Measurements from ENCODE around the gene MTX2. TPM values are rescaled to one million over a fixed set of nuclear protein-coding genes. Genes with fewer than 3 reads are reported as not detected.

Gene MTX2
- total RNA-seq, 1 donor = 13.0 TPM

DNA sequence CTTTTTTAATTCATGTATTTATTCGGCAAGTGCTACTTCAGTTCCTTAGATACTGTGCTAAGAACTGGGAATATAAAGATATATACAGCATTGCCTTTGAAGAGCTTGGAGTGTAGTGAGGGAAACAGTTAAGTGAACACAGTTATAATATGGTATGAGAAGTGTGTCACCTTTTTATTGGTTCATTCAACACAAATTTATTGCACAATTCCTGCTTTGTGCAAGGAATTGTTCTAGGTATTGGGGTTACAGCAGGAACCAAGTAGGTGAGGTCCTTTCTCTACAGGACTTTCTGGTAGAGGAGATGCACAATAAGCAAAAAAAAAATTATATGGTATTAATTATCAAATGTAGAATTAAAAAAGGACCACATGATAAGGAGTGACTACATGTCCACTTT is 65.5 kb downstream of the MTX2 start:
- Histone ChIP-seq H3K4me1 (ENCODE audit: insufficient read depth, low read length) (no peaks in the 10 kb centered on the region), H3K4me3 (ENCODE audit: insufficient read depth, low read length) (no peak overlapping the region), H4K20me1 (ENCODE audit: insufficient read depth, low read length) (no peaks in the 10 kb centered on the region), H3K27ac (ENCODE audit: low read depth, low read length) (no peak overlapping the region), H3K27me3 (ENCODE audit: insufficient read depth, low read length) (no peaks in the 10 kb centered on the region), H3K79me2 (ENCODE audit: insufficient read depth, low read length) (no peaks in the 10 kb centered on the region), H2AFZ (ENCODE audit: low read length) (no peak overlapping the region), H3K4me2 (ENCODE audit: insufficient read depth, low read length) (no peak overlapping the region), H3K36me3 (ENCODE audit: insufficient read depth, low read length) (peaks cover 5% of the 10 kb centered on the region), H3K9me3 (ENCODE audit: low read depth, low read length) (no peaks in the 10 kb centered on the region)
- TF ChIP-seq CTCF (IDR thresholded peaks at IDR 0.05; ENCODE audit: extremely low read depth, low read depth, low read length) = no peak
- DNase-seq (ENCODE audit: insufficient read length, low spot score, missing footprints) = no peak

GRCh38 chr2:176338395-176338794 is 69.2 kb downstream of the MTX2 start:
- Histone ChIP-seq H3K36me3 (ENCODE audit: insufficient read depth, low read length) (peaks cover 5% of the 10 kb centered on the region), H3K79me2 (ENCODE audit: insufficient read depth, low read length) (no peaks in the 10 kb centered on the region), H3K27me3 (ENCODE audit: insufficient read depth, low read length) (no peaks in the 10 kb centered on the region), H2AFZ (ENCODE audit: low read length) (no peak overlapping the region), H3K27ac (ENCODE audit: low read depth, low read length) (no peak overlapping the region), H3K4me3 (ENCODE audit: insufficient read depth, low read length) (no peak overlapping the region), H3K4me1 (ENCODE audit: insufficient read depth, low read length) (no peaks in the 10 kb centered on the region), H3K9me3 (ENCODE audit: low read depth, low read length) (no peaks in the 10 kb centered on the region), H3K4me2 (ENCODE audit: insufficient read depth, low read length) (no peak overlapping the region), H4K20me1 (ENCODE audit: insufficient read depth, low read length) (no peaks in the 10 kb centered on the region)
- no peak for DNase-seq (ENCODE audit: insufficient read length, low spot score, missing footprints)
- no peak for TF ChIP-seq CTCF (IDR thresholded peaks at IDR 0.05; ENCODE audit: extremely low read depth, low read depth, low read length)

DNA sequence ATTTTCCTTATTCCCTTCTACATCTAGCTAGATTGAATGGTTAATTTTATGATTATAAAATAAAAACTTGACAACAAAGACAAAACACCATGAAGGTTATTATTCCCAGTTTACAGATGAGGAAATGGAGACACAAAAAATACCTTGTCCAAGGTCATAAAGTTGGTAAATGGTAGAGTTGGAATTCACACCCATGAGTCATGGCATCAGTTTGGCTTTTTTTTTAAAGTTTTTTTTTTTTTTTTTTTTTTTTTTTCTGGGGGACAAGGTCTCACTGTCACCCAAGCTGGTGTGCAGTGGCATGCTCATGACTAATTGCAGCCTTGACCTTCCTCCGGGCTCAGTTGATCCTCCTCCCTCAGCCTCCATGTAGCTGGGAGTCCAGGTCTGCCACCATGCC is 70.0 kb downstream of the MTX2 start:
- TF ChIP-seq CTCF (IDR thresholded peaks at IDR 0.05; ENCODE audit: extremely low read depth, low read depth, low read length) = no peak
- no peaks in the 10 kb centered on the region for H3K4me1 ChIP-seq (ENCODE audit: insufficient read depth, low read length)
- no peak overlapping the region for H3K27ac ChIP-seq (ENCODE audit: low read depth, low read length)
- H3K4me3 ChIP-seq (ENCODE audit: insufficient read depth, low read length) = no peak overlapping the region
- H3K4me2 ChIP-seq (ENCODE audit: insufficient read depth, low read length) = no peak overlapping the region
- peaks cover 5% of the 10 kb centered on the region for H3K36me3 ChIP-seq (ENCODE audit: insufficient read depth, low read length)
- H2AFZ ChIP-seq (ENCODE audit: low read length) = no peak overlapping the region
- no peaks in the 10 kb centered on the region for H3K9me3 ChIP-seq (ENCODE audit: low read depth, low read length)
- no peaks in the 10 kb centered on the region for H3K79me2 ChIP-seq (ENCODE audit: insufficient read depth, low read length)
- no peaks in the 10 kb centered on the region for H4K20me1 ChIP-seq (ENCODE audit: insufficient read depth, low read length)
- no peak for DNase-seq (ENCODE audit: insufficient read length, low spot score, missing footprints)
- H3K27me3 ChIP-seq (ENCODE audit: insufficient read depth, low read length) = no peaks in the 10 kb centered on the region

DNA sequence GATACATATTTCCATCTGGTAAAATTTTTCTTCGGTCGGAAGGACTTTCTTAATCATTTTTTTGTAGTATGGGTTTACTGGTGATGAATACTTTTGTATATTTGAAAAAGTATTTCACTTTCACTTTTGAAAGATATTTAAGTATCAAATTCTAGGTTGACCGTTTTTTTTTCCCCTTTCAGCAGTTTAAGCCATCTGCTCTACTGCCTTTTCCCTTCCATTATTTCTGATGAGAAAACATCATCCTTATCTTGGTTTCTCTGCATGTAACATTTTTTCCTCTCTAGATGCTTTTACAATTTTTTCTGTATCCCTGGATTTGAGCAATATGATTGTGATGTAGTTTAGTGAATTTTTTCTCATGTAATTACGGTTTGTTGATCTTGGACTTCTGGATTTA is 87.0 kb downstream of the MTX2 start:
- H3K27ac ChIP-seq (ENCODE audit: low read depth, low read length) = no peak overlapping the region
- no peaks in the 10 kb centered on the region for H4K20me1 ChIP-seq (ENCODE audit: insufficient read depth, low read length)
- no peaks in the 10 kb centered on the region for H3K36me3 ChIP-seq (ENCODE audit: insufficient read depth, low read length)
- H2AFZ ChIP-seq (ENCODE audit: low read length) = peak overlapping the region; percentile 48
- peak; percentile 73 for DNase-seq (ENCODE audit: insufficient read length, low spot score, missing footprints)
- no peaks in the 10 kb centered on the region for H3K4me1 ChIP-seq (ENCODE audit: insufficient read depth, low read length)
- H3K27me3 ChIP-seq (ENCODE audit: insufficient read depth, low read length) = no peaks in the 10 kb centered on the region
- no peaks in the 10 kb centered on the region for H3K9me3 ChIP-seq (ENCODE audit: low read depth, low read length)
- peak overlapping the region; percentile 41 for H3K4me3 ChIP-seq (ENCODE audit: insufficient read depth, low read length)
- H3K79me2 ChIP-seq (ENCODE audit: insufficient read depth, low read length) = no peaks in the 10 kb centered on the region
- peak overlapping the region; percentile 57 for H3K4me2 ChIP-seq (ENCODE audit: insufficient read depth, low read length)
- TF ChIP-seq CTCF (IDR thresholded peaks at IDR 0.05; ENCODE audit: extremely low read depth, low read depth, low read length) = no peak
